ENCODE results near the gene PHTF2.
"Not testable (repeated sequence)": the region's sequence is repeated elsewhere in the genome, so short reads cannot be mapped to it uniquely, and the experiment has no call there.

PHTF2 gene

GRCh38 chr7:77863860-77864259, 65.3 kb downstream of the PHTF2 start:
- no peak for DNase-seq (ENCODE audit: low read depth, low spot score)
- no peak overlapping the region for H3K4me3 ChIP-seq (ENCODE audit: low read length)

GRCh38 chr7:77866370-77866769, 67.8 kb downstream of the PHTF2 start:
- H3K4me3 ChIP-seq (ENCODE audit: low read length): no peak overlapping the region
- no peak for DNase-seq (ENCODE audit: low read depth, low spot score)

GRCh38 chr7:77866786-77867536, 68.4 kb downstream of the PHTF2 start:
- H3K4me3 ChIP-seq (ENCODE audit: low read length): no peak overlapping the region
- DNase-seq (ENCODE audit: low read depth, low spot score): no peak

- DNase-seq (ENCODE audit: low read depth, low spot score): no peak
- H3K4me3 ChIP-seq (ENCODE audit: low read length): no peak overlapping the region
Observed at GRCh38 chr7:77867537-77867865, 68.9 kb downstream of the PHTF2 start.

GRCh38 chr7:77872256-77872655, 73.7 kb downstream of the PHTF2 start:
- not testable (repeated sequence) for DNase-seq (ENCODE audit: low read depth, low spot score); H3K4me3 ChIP-seq (ENCODE audit: low read length)

- DNase-seq (ENCODE audit: low read depth, low spot score); H3K4me3 ChIP-seq (ENCODE audit: low read length): not testable (repeated sequence)
Observed at GRCh38 chr7:77873416-77874327, 75.1 kb downstream of the PHTF2 start.

GRCh38 chr7:77877791-77878190, 79.2 kb downstream of the PHTF2 start:
- no peak overlapping the region for H3K4me3 ChIP-seq (ENCODE audit: low read length)
- no peak for DNase-seq (ENCODE audit: low read depth, low spot score)

GRCh38 chr7:77878500-77878899, 79.9 kb downstream of the PHTF2 start:
- DNase-seq (ENCODE audit: low read depth, low spot score): no peak
- H3K4me3 ChIP-seq (ENCODE audit: low read length): no peak overlapping the region

GRCh38 chr7:77879272-77879671, 80.7 kb downstream of the PHTF2 start:
- DNase-seq (ENCODE audit: low read depth, low spot score): no peak
- H3K4me3 ChIP-seq (ENCODE audit: low read length): no peak overlapping the region

GRCh38 chr7:77881871-77882270, 83.3 kb downstream of the PHTF2 start:
- DNase-seq (ENCODE audit: low read depth, low spot score): no peak
- H3K4me3 ChIP-seq (ENCODE audit: low read length): no peak overlapping the region

- no peak overlapping the region for H3K4me3 ChIP-seq (ENCODE audit: low read length)
- no peak for DNase-seq (ENCODE audit: low read depth, low spot score)
Observed at GRCh38 chr7:77885155-77885554, 86.6 kb downstream of the PHTF2 start.

- no peak overlapping the region for H3K4me3 ChIP-seq (ENCODE audit: low read length)
- DNase-seq (ENCODE audit: low read depth, low spot score): no peak
Observed at GRCh38 chr7:77887567-77887966, 89.0 kb downstream of the PHTF2 start.

GRCh38 chr7:77888998-77889397, 90.4 kb downstream of the PHTF2 start:
- no peak for DNase-seq (ENCODE audit: low read depth, low spot score)
- H3K4me3 ChIP-seq (ENCODE audit: low read length): no peak overlapping the region

- DNase-seq (ENCODE audit: low read depth, low spot score): no peak
- no peak overlapping the region for H3K4me3 ChIP-seq (ENCODE audit: low read length)
Observed at GRCh38 chr7:77893813-77894212, 95.2 kb downstream of the PHTF2 start.

GRCh38 chr7:77894574-77895091, 96.1 kb downstream of the PHTF2 start:
- no peak overlapping the region for H3K4me3 ChIP-seq (ENCODE audit: low read length)
- DNase-seq (ENCODE audit: low read depth, low spot score): no peak

- no peak overlapping the region for H3K4me3 ChIP-seq (ENCODE audit: low read length)
- DNase-seq (ENCODE audit: low read depth, low spot score): no peak
Observed at GRCh38 chr7:77895905-77896304, 97.3 kb downstream of the PHTF2 start.

- DNase-seq (ENCODE audit: low read depth, low spot score): no peak
- H3K4me3 ChIP-seq (ENCODE audit: low read length): no peak overlapping the region
Observed at GRCh38 chr7:77897004-77897547, 98.5 kb downstream of the PHTF2 start.

- no peak for DNase-seq (ENCODE audit: low read depth, low spot score)
- no peak overlapping the region for H3K4me3 ChIP-seq (ENCODE audit: low read length)
Observed at GRCh38 chr7:77899516-77899915, 100.9 kb downstream of the PHTF2 start.

GRCh38 chr7:77903597-77903996, 105.0 kb downstream of the PHTF2 start:
- no peak overlapping the region for H3K4me3 ChIP-seq (ENCODE audit: low read length)
- no peak for DNase-seq (ENCODE audit: low read depth, low spot score)

- no peak for DNase-seq (ENCODE audit: low read depth, low spot score)
- H3K4me3 ChIP-seq (ENCODE audit: low read length): no peak overlapping the region
Observed at GRCh38 chr7:77904252-77904651, 105.7 kb downstream of the PHTF2 start.

Data from Jurkat, Clone E6-1 (cell line).